ENCODE results near the gene GDPD2. TPM values are rescaled to one million over a fixed set of nuclear protein-coding genes. Genes with fewer than 3 reads are reported as not detected.

GDPD2 gene
- total RNA-seq, 1 experiment from 2014 or later: 0.44 TPM

- Histone ChIP-seq H3F3A (ENCODE audit: insufficient read depth, low read depth) (no peaks in the 10 kb centered on the region), H3K9me2 (ENCODE audit: insufficient read depth) (no peaks in the 10 kb centered on the region), H3K4me2 (no peak overlapping the region), H3K27me3 (ENCODE audit: insufficient read depth, low read depth) (no peaks in the 10 kb centered on the region), H3K79me2 (ENCODE audit: low read depth) (no peaks in the 10 kb centered on the region), H2AFZ (no peak overlapping the region), H3K9me3 (ENCODE audit: insufficient read depth, low read depth) (no peaks in the 10 kb centered on the region), H3K36me3 (ENCODE audit: low read depth) (no peaks in the 10 kb centered on the region), H3K4me1 (replicated peaks; ENCODE audit: insufficient read depth) (no peaks in the 10 kb centered on the region), H4K20me1 (ENCODE audit: insufficient read depth) (no peaks in the 10 kb centered on the region), H3K27ac (no peak overlapping the region), H3K4me3 (no peak overlapping the region)
- no peak for DNase-seq
- no TSS peak for BruUV-seq (replicated peaks)
- CTCF ChIA-PET: no interaction called here
- POLR2A ChIA-PET (ENCODE audit: unreplicated experiment): no interaction called here
- intact Hi-C loops (cut with micrococcal nuclease; ENCODE audit: unreplicated experiment): no loop called here
- no peak for TF ChIP-seq CTCF (conservative IDR thresholded peaks at IDR 0.05)
- no peak for TF ChIP-seq EZH2 (IDR thresholded peaks at IDR 0.05; ENCODE audit: low read depth)
Measured at GRCh38 chrX:70402721-70403120, 20.4 kb upstream of the GDPD2 start.

- intact Hi-C loops (cut with micrococcal nuclease; ENCODE audit: unreplicated experiment): no loop called here
- no peak for TF ChIP-seq CTCF (conservative IDR thresholded peaks at IDR 0.05)
- TF ChIP-seq EZH2 (IDR thresholded peaks at IDR 0.05; ENCODE audit: low read depth): no peak
- Histone ChIP-seq H3K36me3 (ENCODE audit: low read depth) (no peaks in the 10 kb centered on the region), H3K4me1 (replicated peaks; ENCODE audit: insufficient read depth) (no peaks in the 10 kb centered on the region), H3K27me3 (ENCODE audit: insufficient read depth, low read depth) (no peaks in the 10 kb centered on the region), H2AFZ (no peak overlapping the region), H3K4me3 (no peak overlapping the region), H3F3A (ENCODE audit: insufficient read depth, low read depth) (no peaks in the 10 kb centered on the region), H3K9me3 (ENCODE audit: insufficient read depth, low read depth) (no peaks in the 10 kb centered on the region), H3K4me2 (no peak overlapping the region), H3K9me2 (ENCODE audit: insufficient read depth) (no peaks in the 10 kb centered on the region), H3K27ac (no peak overlapping the region), H3K79me2 (ENCODE audit: low read depth) (no peaks in the 10 kb centered on the region), H4K20me1 (ENCODE audit: insufficient read depth) (no peaks in the 10 kb centered on the region)
- DNase-seq: no peak
- POLR2A ChIA-PET (ENCODE audit: unreplicated experiment): no interaction called here
- CTCF ChIA-PET: no interaction called here
- no TSS peak for BruUV-seq (replicated peaks)
Measured at GRCh38 chrX:70405003-70405402, 18.1 kb upstream of the GDPD2 start.

- no peaks in the 10 kb centered on the region for H3F3A ChIP-seq (ENCODE audit: insufficient read depth, low read depth)
- H3K4me3 ChIP-seq: no peak overlapping the region
- no peaks in the 10 kb centered on the region for H3K27me3 ChIP-seq (ENCODE audit: insufficient read depth, low read depth)
- H3K36me3 ChIP-seq (ENCODE audit: low read depth): no peaks in the 10 kb centered on the region
- no peaks in the 10 kb centered on the region for H3K9me2 ChIP-seq (ENCODE audit: insufficient read depth)
- H2AFZ ChIP-seq: no peak overlapping the region
- H4K20me1 ChIP-seq (ENCODE audit: insufficient read depth): no peaks in the 10 kb centered on the region
- intact Hi-C loops (cut with micrococcal nuclease; ENCODE audit: unreplicated experiment): no loop called here
- H3K9me3 ChIP-seq (ENCODE audit: insufficient read depth, low read depth): no peaks in the 10 kb centered on the region
- no peaks in the 10 kb centered on the region for H3K79me2 ChIP-seq (ENCODE audit: low read depth)
- DNase-seq: no peak
- no peak overlapping the region for H3K4me2 ChIP-seq
- ChIA-PET POLR2A (ENCODE audit: unreplicated experiment) (no interaction called here), CTCF (no interaction called here)
- TF ChIP-seq CTCF (conservative IDR thresholded peaks at IDR 0.05) (no peak), EZH2 (IDR thresholded peaks at IDR 0.05; ENCODE audit: low read depth) (no peak)
- no peak overlapping the region for H3K27ac ChIP-seq
- BruUV-seq (replicated peaks): no TSS peak
- H3K4me1 ChIP-seq (replicated peaks; ENCODE audit: insufficient read depth): no peaks in the 10 kb centered on the region
Measured at GRCh38 chrX:70410921-70411320, 12.2 kb upstream of the GDPD2 start.

All from PC-9 (cell line).